Natural killer cell (primary cell): ENCODE data around the gene KSR1. TPM values are rescaled to one million over a fixed set of nuclear protein-coding genes. Genes with fewer than 3 reads are reported as not detected.

Experiments used
- ATAC-seq, 3 donors: fragments of 150-1000 bp in 2 of 3; fragments of 200-7000 bp in 1 of 3; cut with Tn5 transposase; 1 replicate in 1 of 3; 2 replicates in 2 of 3; pipeline ENCODE4 v1.10.0; 2021; ENCODE audit warnings: mild to moderate bottlenecking in 2 of 3, moderate library complexity in 2 of 3
- DNase-seq, 2 donors: peaks; one replicate each; pipeline versions ENCODE4 v3.0.0 to v3.0.0-alpha.2; 2013 to 2021; ENCODE audit warnings: mixed read lengths in 1 of 2
- H3K27ac ChIP-seq: one replicate; pipeline ENCODE4 v1.5.1; 2013; ENCODE audit warnings: mild to moderate bottlenecking, low read length
- H3K27me3 ChIP-seq: one replicate; pipeline ENCODE4 v1.6.1; 2013; ENCODE audit warnings: low read length; ENCODE audit not compliant: control insufficient read depth, insufficient read depth
- H3K36me3 ChIP-seq: one replicate; pipeline ENCODE4 v1.6.1; 2013; ENCODE audit warnings: low read length; ENCODE audit not compliant: control insufficient read depth, insufficient read depth
- H3K4me1 ChIP-seq: one replicate; pipeline ENCODE4 v1.6.1; 2013; ENCODE audit warnings: low read length; ENCODE audit not compliant: control insufficient read depth, insufficient read depth
- H3K4me3 ChIP-seq: one replicate; pipeline ENCODE4 v1.5.1; 2013; ENCODE audit warnings: low read length
- H3K9me3 ChIP-seq: one replicate; pipeline ENCODE4 v1.6.1; 2013; ENCODE audit warnings: low read length; ENCODE audit not compliant: control insufficient read depth, insufficient read depth
- H3K27ac Mint-ChIP-seq, 2 donors: one replicate each; pipeline ENCODE4 v1.8.0; 2022; ENCODE audit warnings: mild to moderate bottlenecking in 2 of 2, mixed read lengths in 2 of 2, moderate library complexity in 1 of 2
- H3K27me3 Mint-ChIP-seq, 2 donors: one replicate each; pipeline ENCODE4 v1.8.0; 2022; ENCODE audit warnings: low read depth in 2 of 2, mixed read lengths in 2 of 2
- H3K36me3 Mint-ChIP-seq: one replicate; pipeline ENCODE4 v1.8.0; 2022; ENCODE audit warnings: mixed read lengths
- H3K4me1 Mint-ChIP-seq, 2 donors: one replicate each; pipeline ENCODE4 v1.8.0; 2022; ENCODE audit warnings: mixed read lengths in 2 of 2
- H3K4me3 Mint-ChIP-seq: one replicate; pipeline ENCODE4 v1.8.0; 2022; ENCODE audit warnings: mild to moderate bottlenecking, moderate library complexity, mixed read lengths
- H3K9me3 Mint-ChIP-seq, 2 donors: one replicate each; pipeline ENCODE4 v1.8.0; 2022; ENCODE audit warnings: mixed read lengths in 2 of 2
- CTCF ChIP-seq: fragments of 200-600 bp; IDR thresholded peaks from one replicate; pipeline ENCODE4 v1.8.0; 2022; ENCODE audit warnings: antibody characterized with exemption
- WGBS: methylation state at CpG from one replicate; pipeline ENCODE4 v1.1.7; 2013; ENCODE audit warnings: missing lambda C conversion rate; ENCODE audit not compliant: insufficient coverage; 5-methylcytosine and 5-hydroxymethylcytosine counted together
- intact Hi-C: fragments of 100-400 bp; cut with micrococcal nuclease; formaldehyde crosslinking; loops from one replicate; pipeline ENCODE4 v1.14.2; 2022
- total RNA-seq, 4 donors: library from RNA; stranded (reverse); fragments of 120-200 nt in 1 of 4; gene quantifications; one replicate each; pipeline versions ENCODE4 v1.2.3 to v1.2.4, GENCODE V29; 2013 to 2022

The KSR1 gene
- total RNA-seq, 3 donors from 2014 or later (not counting 1 experiment from before 2014, with no cell fraction given), result 46.4 to 63.1 (median 59.2) TPM

GRCh38 chr17:27458524-27458908 is 2.3 kb downstream of the KSR1 start:
- ATAC-seq (no peak), DNase-seq (no peak)
- H3K4me1 Mint-ChIP-seq, result peaks cover 22 to 37% of the 10 kb centered on the region in 2 donors
- H3K27me3 Mint-ChIP-seq, result no peaks in the 10 kb centered on the region
- Histone ChIP-seq H3K27me3 (no peaks in the 10 kb centered on the region), H3K27ac (no peak overlapping the region), H3K4me1 (peaks cover 43% of the 10 kb centered on the region), H3K9me3 (no peaks in the 10 kb centered on the region), H3K36me3 (no peaks in the 10 kb centered on the region), H3K4me3 (no peak overlapping the region)
- TF ChIP-seq CTCF, result no peak
- no peaks in the 10 kb centered on the region for H3K9me3 Mint-ChIP-seq
- WGBS, result 95% methylated on average over 6 of the region's 6 CpGs
- no peaks in the 10 kb centered on the region for H3K36me3 Mint-ChIP-seq
- H3K4me3 Mint-ChIP-seq, result peak overlapping the region; percentile 28
- H3K27ac Mint-ChIP-seq, result no peak overlapping the region
- intact Hi-C loops, result loop anchor here (5.0 kb wide), 1 partner anchor 119 kb away; no protein-coding TSS in a partner anchor

DNA sequence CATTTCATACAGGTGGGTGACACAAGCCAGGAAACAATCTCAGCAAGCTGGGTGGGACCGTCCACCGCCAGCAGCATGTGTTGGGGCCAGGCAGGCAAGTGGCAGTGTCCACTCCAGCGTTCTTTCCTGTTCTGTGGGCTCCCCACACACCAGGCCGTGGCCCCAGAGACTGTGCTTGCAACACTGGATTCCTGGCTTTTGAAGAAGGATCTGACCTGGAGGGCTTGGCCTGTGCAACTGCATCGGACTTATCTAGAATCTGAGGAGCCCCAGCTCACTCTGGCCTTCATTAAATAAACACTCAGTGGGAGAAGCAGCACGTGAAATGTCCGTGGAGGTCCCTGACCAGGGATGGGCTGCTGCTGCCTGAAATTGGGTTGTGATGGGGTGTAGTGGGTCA is 3.2 kb downstream of the KSR1 start:
- H3K27me3 ChIP-seq, result no peaks in the 10 kb centered on the region
- no peaks in the 10 kb centered on the region for H3K9me3 ChIP-seq
- TF ChIP-seq CTCF, result no peak
- intact Hi-C loops, result loop anchor here (5.0 kb wide), 1 partner anchor 118 kb away; no protein-coding TSS in a partner anchor
- ATAC-seq (no peak), DNase-seq (no peak)
- Mint-ChIP-seq H3K4me3 (no peak overlapping the region), H3K27me3 (no peaks in the 10 kb centered on the region), H3K4me1 (peaks cover 31 to 45% of the 10 kb centered on the region in 2 donors), H3K9me3 (no peaks in the 10 kb centered on the region), H3K36me3 (no peaks in the 10 kb centered on the region), H3K27ac (no peak overlapping the region)
- WGBS, result 83% methylated on average over 7 of the region's 7 CpGs
- H3K36me3 ChIP-seq, result no peaks in the 10 kb centered on the region
- no peak overlapping the region for H3K4me3 ChIP-seq
- peaks cover 45% of the 10 kb centered on the region for H3K4me1 ChIP-seq
- H3K27ac ChIP-seq, result no peak overlapping the region

GRCh38 chr17:27460196-27460725 is 4.0 kb downstream of the KSR1 start:
- no peaks in the 10 kb centered on the region for H3K9me3 Mint-ChIP-seq
- Histone ChIP-seq H3K27ac (no peak overlapping the region), H3K4me1 (peaks cover 45% of the 10 kb centered on the region), H3K9me3 (no peaks in the 10 kb centered on the region), H3K4me3 (no peak overlapping the region), H3K36me3 (no peaks in the 10 kb centered on the region), H3K27me3 (no peaks in the 10 kb centered on the region)
- ATAC-seq (no peak), DNase-seq (no peak)
- no peaks in the 10 kb centered on the region for H3K36me3 Mint-ChIP-seq
- no peaks in the 10 kb centered on the region for H3K27me3 Mint-ChIP-seq
- intact Hi-C loops, result no loop called here
- H3K4me3 Mint-ChIP-seq, result no peak overlapping the region
- WGBS, result 78% methylated on average over 6 of the region's 6 CpGs
- no peak overlapping the region for H3K27ac Mint-ChIP-seq
- H3K4me1 Mint-ChIP-seq, result peaks cover 32 to 41% of the 10 kb centered on the region in 2 donors
- TF ChIP-seq CTCF, result no peak
